Measurements from ENCODE around the gene LETM1.

Gene LETM1

GRCh38 chr4:1871471-1872021, 15.6 kb upstream of the LETM1 start:
- DNase-seq, result no peak

DNA sequence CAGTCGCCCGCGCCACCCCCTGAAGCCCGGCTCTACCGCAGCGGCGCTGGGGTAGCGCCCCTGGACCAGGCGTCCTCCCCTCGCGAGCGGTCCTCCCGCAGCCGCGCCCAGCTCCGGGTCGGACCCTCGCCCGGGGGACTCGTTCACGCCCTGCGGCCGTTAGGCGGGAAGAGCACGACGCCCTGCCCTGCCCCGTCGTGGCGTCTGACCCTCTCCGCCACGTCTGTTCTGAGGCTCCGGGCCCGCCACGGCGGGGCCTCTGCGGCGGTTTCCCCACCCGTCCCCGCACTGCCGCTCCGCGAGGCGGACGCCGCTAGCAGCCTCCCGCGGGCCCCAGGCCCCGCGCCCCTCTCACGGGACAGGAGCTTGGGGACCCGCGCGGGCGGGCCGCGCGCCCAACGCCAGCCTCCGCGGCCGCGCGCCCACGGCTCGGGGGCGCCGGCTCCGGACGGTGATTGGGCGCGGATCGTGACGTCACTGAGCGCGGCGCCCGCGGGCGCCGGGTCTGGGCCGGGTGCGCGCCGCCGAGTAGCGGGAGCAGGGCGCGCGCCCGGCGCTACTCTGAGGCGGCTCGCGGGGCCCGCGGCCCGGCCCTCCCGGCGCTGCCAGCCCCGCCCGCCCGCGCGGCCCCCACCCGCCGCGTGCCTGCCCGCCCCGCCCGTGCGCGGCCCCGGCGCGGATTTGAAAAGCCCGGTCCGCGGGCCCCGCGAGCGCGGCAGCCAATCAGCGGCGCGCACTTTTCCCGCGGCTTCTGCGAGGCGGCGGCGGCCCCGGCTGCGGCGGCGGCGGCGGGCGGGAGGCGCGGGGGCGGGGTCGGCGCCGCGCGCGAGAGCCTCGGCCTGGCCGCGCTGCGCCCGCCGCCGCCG, 14.9 kb upstream of the LETM1 start, which contains the start of gene NSD2:
TSS of gene NSD2 (plus strand) at position 816 of the 866 bp plus-strand sequence. CDS start 29,262 bp downstream, outside the sequence.
- DNase-seq, result peak; percentile 92

DNA sequence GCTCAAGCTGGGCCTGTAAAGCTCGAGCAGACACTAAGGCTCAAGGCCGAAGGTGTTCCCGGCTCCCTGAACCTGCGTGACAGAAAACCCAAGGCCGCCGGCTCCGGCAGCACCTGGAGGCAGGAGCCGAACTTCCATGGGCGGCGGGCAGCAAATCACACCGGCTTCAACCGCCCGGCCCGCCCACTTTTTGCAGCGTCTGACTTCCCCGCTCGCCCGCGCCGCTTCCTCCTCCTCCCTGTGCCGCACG, 14.3 kb upstream of the LETM1 start:
- peak; percentile 82 for DNase-seq

GRCh38 chr4:1869530-1870327, 13.8 kb upstream of the LETM1 start:
- DNase-seq, result no peak

DNA sequence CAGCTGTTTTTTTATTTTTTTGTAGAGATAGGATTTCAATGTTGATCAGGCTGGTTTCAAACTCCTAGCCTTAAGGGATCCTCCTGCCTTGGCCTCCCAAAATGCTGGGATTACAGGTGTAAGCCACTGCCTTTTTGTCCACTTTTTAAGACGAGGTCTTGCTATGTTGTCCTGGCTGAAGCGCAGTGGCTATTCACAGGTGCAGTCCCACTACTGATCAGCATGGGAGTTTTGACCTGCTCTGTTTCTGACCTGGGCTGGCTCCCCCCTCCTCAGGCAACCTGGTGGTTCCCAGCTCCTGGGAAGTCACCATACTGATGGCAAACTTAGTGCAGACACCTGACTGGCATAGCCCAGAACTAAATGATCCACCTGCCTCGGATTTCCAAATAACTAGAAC, 13.0 kb upstream of the LETM1 start:
- DNase-seq, result no peak

- DNase-seq, result no peak
These were observed 12.3 kb upstream of the LETM1 start for GRCh38 chr4:1868293-1868692.

GRCh38 chr4:1866189-1866661, 10.3 kb upstream of the LETM1 start:
- DNase-seq, result no peak

- no peak for DNase-seq
These were observed 8.4 kb upstream of the LETM1 start for GRCh38 chr4:1864076-1865008.

- DNase-seq, result no peak
These were observed 7.5 kb upstream of the LETM1 start for GRCh38 chr4:1863297-1864033.

- no peak for DNase-seq
These were observed 7.0 kb upstream of the LETM1 start for GRCh38 chr4:1862961-1863296.

- no peak for DNase-seq
These were observed 6.3 kb upstream of the LETM1 start for GRCh38 chr4:1862055-1862911.

DNA sequence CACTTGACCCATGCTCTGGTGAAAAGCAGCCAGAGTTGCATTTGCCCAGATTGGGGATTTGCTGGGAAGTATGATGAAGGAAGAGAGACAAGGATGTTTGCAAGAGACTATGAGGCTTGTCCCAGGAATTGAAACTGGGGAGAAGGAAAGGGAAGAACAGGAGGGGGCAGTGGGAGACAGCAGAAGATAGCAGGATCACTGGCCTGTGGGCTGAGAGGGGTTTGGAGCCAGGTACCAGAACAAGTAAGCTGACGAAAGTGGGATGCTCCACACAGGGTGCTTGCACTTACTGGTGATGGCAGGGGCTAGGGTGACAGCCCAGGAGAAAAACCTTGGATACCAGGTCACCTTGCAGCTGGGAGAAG, 3.4 kb upstream of the LETM1 start:
- no peak for DNase-seq

- DNase-seq, result no peak
These were observed 2.0 kb upstream of the LETM1 start for GRCh38 chr4:1857931-1858330.

GRCh38 chr4:1856943-1857699, 1.2 kb upstream of the LETM1 start:
- no peak for DNase-seq

DNA sequence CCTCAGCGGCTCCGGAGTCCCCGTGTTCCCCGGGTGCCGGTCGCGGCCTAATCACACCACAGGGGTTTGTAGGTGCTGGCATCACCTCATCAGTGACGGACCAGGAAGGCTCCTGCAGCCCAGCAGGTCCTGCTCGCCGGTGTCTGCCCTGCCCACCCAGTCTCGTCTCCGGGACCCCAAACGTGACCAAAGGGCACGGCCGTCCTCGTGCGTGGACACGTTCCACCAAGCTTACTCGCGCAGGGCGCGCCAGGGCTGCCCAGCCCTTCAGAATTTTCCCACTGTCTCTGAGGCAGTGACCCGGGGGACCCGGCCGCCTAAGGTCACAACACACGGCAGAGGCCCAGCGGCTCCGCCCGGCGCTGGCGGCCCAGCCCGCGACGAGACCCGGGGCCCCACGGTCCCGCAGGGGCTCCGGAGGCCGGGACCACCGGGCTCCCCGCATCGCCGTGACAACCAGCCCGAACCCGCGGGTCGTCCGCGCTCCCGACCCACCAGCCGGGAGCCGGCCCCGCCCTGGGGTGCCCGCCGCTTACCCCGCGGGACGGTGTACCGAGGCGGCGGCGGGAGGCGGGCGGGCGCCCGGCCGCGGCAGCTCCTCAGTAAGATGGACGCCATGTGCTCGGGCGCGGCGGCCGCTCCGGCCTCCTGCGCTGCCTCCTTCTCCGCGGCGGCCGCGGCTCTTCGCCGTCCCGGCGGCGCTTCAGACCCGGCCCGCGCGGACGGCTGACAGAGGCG, 454 bp downstream of the LETM1 start:
- DNase-seq, result no peak

- no peak for DNase-seq
These were observed 1.2 kb downstream of the LETM1 start for GRCh38 chr4:1854752-1855151.

DNA sequence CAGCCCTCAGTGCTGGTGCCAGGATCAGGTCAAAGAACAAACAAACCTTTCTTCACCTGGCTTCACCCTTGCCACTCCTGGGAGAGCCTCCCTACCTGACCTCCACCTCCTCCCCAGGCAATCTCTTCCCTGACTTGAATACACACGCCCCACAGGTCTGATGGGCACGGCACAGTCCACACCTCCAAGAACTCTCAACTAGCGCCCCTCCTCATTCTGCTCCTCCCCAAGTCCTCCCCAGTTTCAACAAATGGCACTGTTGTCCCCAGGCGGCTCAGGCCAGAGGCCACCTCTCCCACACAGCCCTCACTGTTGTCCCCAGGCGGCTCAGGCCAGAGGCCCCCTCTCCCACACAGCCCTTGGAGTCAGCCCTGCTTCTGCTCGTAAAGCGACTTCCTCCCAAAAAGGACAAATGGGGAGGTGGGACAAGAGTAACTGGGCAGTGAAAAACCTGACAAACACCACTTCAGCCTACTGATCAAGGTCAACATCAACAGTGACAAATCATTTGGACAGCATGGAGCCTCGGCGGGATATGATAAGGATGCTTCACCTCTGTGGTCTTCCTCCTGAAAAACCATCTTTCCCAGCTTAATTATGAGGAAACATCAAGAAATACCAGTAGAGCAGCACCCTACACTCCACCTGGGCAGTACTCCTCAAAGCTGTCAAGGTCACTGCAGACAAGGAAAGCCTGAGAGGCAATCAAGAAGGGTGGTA, 2.9 kb downstream of the LETM1 start:
- DNase-seq, result no peak

DNA sequence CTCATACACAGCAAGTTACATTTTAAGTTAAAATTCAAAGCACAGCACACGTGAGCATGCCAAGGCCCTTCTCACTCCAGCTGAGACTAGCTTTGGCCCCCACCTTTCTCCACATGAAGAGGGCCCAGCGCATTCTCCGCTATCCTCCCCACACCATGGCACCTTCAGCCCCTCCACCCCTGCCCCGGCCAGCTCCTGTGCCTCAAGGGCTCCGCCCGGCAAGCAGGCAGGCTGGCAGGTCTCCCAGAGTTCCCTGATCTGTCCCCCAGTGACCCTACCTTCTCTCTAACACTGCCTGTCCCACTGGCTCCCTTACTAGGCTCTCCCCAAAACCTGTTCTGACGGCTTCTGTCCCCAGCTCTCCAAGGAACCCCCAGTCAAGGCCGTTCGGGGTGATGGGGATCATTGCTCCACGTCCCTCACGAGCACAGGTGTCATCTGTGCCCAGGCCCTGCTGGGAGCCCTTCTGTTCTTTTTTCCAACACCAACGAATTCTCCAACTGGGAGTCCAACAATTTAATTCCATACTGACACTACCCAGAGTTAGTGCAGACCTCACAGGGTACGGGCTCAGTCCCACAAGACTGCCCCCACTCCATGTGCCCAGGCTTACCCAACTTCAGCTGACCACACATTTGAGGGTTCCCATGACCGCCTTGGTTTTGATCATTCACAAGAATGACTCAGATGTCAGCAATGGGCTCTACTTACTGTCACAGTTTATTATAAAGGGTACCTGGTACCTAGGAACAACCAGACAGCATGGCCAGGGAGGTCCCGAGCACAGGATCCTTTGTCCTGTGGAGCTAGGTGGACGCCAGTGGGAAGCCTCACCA, 4.2 kb downstream of the LETM1 start:
- no peak for DNase-seq
